GM21737 (cell line): ENCODE measurements around the gene GSTT2B.
"Not testable (repeated sequence)": the region's sequence is repeated elsewhere in the genome, so short reads cannot be mapped to it uniquely, and the experiment has no call there.

Experiments used
- ATAC-seq: cut with Tn5 transposase; IDR thresholded peaks from one replicate; pipeline ENCODE4 v1.9.1; 2021; ENCODE audit warnings: mild to moderate bottlenecking, moderate library complexity; ENCODE audit not compliant: unreplicated experiment

Gene GSTT2B

GRCh38 chr22:23986089-23986488 is 25.1 kb upstream of the GSTT2B start:
- not testable (repeated sequence) for ATAC-seq

- no peak for ATAC-seq
These were observed 23.4 kb upstream of the GSTT2B start for GRCh38 chr22:23984430-23984829.

DNA sequence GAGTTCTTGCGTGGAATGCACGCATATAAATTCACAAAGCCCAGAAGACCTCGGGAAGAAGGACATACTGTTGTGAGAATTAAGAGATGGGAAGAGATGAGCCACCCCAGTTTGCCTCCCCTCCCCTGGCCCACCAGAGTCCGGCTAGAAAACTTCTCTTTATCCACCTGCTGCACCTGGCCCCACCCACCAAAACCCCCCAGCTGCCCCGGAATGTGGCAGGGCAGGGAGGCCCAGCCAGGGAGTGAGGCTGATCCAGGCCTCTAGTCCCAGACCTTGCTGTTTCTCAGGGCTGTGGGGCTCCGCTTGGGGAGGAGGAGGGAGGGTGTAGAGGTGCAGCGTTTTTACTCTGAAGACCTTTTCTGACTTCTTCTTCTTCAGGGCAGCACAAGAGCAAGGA is 19.6 kb upstream of the GSTT2B start:
- ATAC-seq = not testable (repeated sequence)

GRCh38 chr22:23979557-23980240 is 18.7 kb upstream of the GSTT2B start, which contains the start of gene GSTT2:
Gene GSTT2, plus strand, starts transcription at chr22:23980134.
- ATAC-seq = not testable (repeated sequence)

- ATAC-seq = not testable (repeated sequence)
These were observed 16.3 kb upstream of the GSTT2B start for GRCh38 chr22:23977304-23977703.

- peak; percentile 30 for ATAC-seq
These were observed 13.9 kb upstream of the GSTT2B start for GRCh38 chr22:23974836-23975352.

GRCh38 chr22:23974345-23974744 is 13.3 kb upstream of the GSTT2B start, which contains the start of gene DDT:
Gene DDT, minus strand, starts transcription at chr22:23974441. Its CDS starts 27 bp downstream, at chr22:23974414.
- peak; percentile 83 for ATAC-seq

DNA sequence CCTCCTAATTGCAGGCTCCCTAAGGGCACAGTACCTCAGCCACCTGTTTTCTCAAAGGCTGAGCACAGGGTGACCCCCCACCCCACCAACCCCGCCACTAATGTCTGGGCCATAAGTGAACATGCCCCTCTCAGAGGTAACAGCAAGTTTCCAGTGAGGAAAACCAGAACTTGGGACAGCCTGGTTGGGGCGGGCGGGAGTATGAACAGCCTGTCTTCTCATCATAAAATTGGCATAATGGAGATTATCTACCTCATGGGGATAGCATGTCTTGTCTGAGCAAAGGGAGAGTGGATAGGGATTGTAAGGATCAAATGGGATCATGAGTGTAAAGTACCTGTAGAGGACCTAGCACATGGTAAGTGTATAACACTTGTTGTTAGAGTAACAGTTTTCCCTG is 10.9 kb upstream of the GSTT2B start:
- ATAC-seq = not testable (repeated sequence)

DNA sequence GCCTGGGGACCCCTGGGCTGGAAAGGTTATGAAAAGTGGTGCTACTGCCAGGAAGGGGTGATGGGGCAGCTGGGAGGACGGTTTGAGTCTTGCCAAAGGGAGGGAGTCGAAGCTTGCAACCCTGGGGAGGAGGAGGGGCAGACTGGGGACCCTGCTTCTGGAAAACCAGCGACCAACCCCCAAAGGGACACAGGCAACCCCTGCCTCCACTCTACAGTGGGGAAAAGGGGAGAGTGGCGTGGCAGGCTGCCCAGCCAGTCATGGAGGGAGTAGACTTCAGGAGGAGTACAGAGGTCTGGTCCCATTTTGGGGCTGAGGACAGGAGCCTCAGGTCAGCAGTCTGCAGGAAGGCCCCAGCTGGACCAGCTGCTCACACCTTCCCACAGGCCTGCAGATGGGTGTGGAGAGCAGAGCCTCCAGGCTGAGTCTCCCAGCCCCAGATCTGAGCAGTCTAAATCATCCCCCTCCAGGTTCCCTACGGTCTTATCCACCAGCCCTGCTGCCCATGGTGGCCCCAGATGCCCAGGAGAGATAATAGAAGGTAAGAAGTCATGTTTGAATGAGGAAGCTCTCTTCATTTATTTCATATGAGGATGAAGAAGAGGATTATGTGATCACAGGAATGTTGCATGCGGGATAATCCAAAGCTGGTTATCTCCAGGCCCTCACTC is 10.0 kb upstream of the GSTT2B start:
- ATAC-seq = no peak

GRCh38 chr22:23970201-23970641 is 9.2 kb upstream of the GSTT2B start:
- no peak for ATAC-seq

DNA sequence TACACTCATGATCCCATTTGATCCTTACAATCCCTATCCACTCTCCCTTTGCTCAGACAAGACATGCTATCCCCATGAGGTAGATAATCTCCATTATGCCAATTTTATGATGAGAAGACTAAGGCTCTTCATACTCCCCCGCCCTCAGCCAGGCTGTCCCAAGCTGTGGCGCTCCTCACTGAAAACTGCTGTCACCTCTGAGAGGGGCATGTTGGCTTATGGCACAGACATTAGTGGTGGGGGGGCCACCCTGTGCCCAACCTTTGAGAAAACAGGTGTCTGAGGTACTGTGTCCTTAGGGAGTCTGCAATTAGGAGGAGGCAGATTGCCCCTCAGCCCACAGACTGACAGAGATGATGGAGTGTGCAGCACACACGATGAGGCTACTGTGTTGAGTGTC is 8.1 kb upstream of the GSTT2B start:
- no peak for ATAC-seq

DNA sequence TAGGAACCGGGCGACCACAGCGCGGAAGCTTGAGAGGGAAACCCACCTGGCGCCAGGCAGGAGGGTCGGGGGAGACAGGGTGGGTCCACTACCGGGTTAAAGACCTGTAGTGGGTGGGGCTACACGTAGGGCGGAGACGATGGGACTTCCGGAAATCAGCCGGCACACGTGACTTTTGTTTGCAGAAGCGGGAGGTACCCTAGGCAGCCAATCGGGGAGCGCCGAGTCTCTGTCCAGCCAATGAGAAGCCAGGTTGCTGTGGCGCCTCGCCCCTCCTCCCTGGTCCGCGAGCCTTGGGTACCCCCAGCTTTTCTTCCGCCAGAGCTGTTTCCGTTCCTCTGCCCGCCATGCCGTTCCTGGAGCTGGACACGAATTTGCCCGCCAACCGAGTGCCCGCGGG is 5.6 kb upstream of the GSTT2B start, which contains the start of gene DDTL:
TSS of gene DDTL (plus strand) at position 321 of the 400 bp plus-strand sequence. CDS start at position 348, 27 bp downstream.
- peak; percentile 77 for ATAC-seq

GRCh38 chr22:23966094-23966493 is 5.1 kb upstream of the GSTT2B start:
- peak; percentile 35 for ATAC-seq

DNA sequence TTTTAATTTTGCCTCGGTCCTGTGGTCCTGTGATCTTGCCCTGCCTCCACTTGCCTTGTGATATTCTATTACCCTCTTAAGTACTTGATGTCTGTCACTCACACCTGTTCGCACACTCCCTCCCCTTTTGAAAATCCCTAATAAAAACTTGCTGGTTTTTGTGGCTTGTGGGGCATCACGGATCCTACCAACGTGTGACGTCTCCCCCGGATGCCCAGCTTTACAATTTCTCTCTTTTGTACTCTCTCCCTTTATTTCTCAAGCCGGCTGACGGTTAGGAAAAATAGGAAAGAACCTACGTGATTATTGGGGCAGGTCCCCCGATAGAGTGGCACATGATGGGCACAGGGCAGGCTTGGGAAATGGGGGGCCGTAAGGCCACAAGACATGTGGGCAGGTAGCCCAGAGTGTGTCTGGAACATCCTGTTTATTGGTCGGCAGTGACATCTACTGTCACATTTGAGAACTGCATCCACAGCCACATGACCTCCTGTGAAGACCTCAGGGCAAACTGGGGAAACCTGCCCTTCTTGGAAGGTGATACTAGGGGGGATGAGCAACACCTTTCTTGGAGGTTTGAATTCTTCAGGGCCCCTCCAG is 4.6 kb downstream of the GSTT2B start:
- not testable (repeated sequence) for ATAC-seq

DNA sequence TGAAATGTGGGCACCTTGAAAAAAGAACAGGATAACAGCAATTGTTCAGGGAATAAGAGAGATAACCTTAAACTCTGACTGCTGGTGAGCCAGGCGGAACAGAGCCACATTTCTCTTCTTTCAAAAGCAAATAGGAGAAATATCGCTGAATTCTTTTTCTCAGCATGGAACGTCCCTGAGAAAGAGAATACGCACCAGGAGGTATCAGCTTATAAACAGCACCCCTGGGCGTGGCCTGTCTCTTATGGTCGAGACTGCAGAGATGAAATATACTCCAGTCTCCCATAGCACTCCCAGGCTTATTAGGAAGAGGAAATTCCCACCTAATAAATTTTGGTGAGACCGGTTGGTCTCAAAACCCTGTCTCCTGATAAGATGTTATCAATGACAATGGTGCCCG is 5.1 kb downstream of the GSTT2B start:
- ATAC-seq = not testable (repeated sequence)

- ATAC-seq = not testable (repeated sequence)
These were observed 6.0 kb downstream of the GSTT2B start for GRCh38 chr22:23954991-23955305.

DNA sequence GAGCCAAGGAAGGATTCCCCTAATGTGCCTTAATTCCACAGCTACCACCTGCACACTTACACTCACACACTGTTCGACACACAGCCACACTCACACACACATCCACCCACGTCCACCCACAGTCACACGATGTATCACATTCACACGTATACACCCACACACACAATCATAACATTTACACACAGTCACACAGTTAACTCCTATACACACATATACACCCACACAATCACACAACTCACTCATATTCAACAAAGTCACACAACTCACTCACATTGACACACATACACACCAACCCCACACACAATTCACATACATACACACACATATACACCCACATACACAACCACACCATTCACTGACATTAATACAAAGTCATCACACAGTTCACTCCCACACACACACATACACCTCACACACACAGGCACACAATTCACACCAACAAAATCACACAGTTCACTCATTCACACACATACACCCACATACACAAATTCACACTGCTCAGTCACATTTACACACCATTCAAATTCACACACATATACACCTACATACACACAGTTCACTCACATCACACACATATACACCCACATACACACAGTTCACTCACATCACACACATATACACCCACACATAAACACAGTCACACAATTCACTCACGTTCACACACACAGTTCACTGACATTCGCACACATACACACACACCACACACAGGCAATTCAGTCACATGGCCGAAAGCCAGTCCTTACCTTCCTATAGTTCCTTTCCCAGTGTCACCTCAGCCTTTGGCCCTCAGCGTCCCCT is 6.6 kb downstream of the GSTT2B start:
- not testable (repeated sequence) for ATAC-seq

- not testable (repeated sequence) for ATAC-seq
These were observed 7.5 kb downstream of the GSTT2B start for GRCh38 chr22:23953485-23953884.

DNA sequence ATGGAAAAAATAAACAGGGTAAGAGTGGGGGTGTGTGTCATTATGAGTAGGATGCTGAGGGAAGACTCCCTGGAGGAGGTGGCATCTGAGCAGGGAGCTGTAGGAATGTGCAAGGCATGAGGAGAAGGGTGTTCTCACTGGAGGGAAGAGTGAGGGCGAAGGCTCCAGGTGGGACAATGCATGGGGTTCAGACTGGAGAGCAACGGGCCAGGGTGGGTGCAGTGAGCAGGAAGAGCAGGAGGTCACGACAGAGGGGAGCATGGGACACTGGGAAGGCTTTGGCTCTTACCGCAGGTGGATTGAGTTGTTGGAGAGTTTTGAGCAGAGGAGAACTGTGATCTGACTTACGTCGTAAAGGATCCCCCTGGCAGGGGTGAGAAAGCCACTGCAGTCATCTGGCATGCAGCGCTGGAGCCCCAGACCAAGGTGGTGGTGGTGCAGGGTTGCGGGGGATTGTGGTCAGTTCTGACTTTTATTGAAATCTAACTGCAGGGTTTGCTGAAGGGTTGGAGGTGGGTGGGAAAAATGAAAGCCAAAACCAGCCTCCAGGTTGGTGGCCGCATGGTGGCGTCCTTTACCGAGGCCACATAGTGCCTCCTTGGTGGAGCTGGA is 8.1 kb downstream of the GSTT2B start:
- not testable (repeated sequence) for ATAC-seq

DNA sequence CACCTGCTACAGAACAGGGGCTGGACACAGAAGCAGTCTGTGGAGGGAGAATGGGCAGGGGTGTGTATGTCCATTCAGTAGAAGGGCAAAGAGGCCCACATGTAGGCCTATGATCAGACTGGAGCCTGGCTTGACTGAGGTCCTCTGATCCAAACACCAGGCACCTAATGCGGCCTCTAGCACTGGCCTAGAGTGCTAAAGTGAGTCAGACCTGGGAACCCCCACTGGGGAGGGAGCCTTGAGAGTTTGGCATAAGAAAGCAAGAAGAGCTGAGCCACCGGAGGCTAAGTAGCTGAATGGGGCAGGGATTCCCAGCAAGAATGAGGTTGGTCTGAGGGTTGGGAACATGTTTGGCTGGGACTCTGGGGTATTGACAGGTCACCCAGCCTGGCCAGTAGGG is 9.6 kb downstream of the GSTT2B start:
- ATAC-seq = not testable (repeated sequence)
